GM21529 (cell line): Measurements from ENCODE around the gene TRAPPC8.
"Not testable (repeated sequence)": the region's sequence is repeated elsewhere in the genome, so short reads cannot be mapped to it uniquely, and the experiment has no call there.

Experiments
- ATAC-seq: cut with Tn5 transposase; IDR thresholded peaks from one replicate; pipeline ENCODE4 v1.9.1; 2021; ENCODE audit not compliant: unreplicated experiment

The TRAPPC8 gene

DNA sequence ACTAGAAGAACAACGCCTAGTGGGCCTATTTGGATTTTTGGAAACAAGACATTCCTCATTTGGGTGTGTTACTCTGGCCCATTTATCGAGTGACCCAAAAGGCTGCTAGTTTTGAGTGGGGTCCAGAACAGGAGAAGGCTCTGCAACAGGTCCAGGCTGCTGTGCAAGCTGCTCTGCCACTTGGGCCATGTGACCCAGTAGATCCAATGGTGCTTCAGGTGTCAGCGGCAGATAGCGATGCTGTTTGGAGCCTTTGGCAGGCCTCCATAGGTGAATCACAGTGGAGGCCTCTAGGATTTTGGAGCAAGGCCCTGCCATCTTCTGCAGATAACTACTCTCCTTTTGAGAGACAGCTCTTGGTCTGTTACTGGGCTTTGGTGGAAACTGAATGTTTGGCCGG lies 143.7 kb downstream of the TRAPPC8 start:
- ATAC-seq, result not testable (repeated sequence)

DNA sequence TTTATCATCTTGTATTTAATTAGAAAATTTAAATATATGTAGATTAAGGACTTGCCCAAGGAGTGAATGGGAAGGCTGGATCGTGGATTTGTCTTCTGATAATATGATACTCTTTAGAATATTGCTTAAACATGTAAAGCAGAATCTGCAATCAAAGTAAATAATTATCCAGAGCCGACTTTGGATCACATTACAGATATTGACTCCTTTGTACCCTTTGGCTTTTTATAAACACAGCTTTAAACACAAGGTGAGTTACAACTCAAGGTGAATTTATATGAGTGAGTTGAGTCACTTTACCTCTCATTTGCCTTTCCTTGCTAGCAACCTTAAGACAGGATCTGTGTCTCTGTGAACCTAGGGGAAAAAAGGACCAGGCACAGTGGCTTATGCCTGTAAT lies 144.5 kb downstream of the TRAPPC8 start:
- ATAC-seq, result no peak

DNA sequence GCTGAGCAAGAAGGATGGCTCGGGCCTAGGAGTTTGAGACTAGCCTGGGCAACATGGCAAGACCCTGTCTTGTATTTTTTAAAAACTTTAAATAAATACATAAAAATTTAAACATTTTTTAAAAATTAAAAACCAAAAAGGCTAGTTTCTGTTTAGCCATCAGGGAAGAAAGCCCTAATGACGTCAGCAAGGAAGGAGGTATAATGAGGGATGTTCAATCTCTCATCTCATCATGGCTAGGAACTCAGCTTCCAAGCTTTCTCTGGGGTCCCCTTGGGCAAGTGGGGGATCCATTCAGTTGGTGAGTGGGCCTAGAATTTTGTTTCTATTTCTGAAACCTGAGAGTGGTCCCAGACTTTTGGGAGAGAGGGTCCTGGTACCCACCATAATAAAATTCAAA lies 147.2 kb downstream of the TRAPPC8 start:
- no peak for ATAC-seq

DNA sequence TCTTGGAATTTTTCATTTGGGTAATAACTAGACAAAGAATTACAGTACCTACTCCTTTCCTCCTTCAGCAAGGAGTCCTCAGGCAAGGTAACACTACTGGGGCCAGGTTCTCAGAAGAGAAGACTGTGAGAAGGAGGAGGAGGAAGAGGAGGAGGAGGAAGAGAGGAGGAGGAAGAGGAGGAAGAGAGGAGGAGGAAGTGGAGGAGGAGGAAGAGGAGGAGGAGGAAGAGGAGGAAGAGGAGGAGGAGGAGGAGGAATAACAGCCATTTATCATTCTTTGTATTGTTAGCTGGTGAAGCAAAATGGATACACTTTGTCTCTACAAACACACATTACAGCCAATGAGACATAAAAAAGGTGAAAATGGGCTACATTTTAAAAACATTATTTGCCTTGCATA lies 149.4 kb downstream of the TRAPPC8 start:
- no peak for ATAC-seq

DNA sequence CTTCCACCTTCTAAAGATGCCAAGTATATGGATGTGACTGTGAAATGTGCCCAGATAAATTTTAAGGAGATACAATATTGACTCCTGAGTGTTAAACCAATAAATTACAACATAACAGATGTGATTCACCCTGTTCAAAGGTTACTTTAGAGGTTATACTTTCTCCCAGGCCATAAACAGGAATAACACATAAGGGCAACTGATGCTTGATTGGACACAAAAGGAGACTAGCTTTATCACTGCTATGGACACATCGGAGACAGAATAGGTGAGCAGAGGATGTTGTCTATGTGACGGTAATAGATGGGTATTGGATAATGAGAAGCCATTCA lies 150.4 kb downstream of the TRAPPC8 start:
- no peak for ATAC-seq

DNA sequence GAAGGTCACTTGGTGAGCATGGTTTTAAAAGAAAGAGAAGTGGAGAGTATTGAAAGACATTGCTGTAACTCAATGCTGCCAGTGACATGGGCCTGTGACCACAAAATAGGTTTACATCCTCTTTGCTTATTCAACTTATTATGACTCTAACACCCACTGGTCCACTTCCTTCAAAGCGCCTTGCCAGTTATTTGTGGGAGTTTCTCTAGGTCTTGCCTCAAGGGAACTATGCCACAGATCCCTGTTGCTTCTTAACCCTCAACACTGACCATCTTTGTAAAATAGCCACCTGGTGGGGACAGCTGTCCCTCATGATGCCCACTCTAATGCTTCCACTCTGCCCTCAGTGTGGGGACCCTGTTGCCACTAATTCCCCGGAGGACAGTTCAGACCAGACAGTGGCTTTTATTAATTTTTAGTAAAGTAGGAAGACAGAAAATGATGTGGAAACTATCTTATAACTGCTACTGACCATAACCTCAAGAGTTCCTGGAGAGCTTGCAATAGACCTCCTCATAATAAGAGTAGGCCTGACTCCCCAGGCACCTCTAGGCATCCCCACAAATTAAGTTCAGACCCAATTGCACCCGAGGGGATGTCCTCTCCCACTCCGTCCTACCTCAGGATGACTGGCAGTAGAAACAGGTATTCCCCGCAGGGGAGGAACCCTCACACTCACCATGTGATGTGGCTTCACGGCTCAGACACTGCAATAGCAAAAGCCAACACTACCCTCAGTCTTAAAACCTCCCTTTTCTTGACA lies 150.9 kb downstream of the TRAPPC8 start:
- peak; percentile 96 for ATAC-seq

DNA sequence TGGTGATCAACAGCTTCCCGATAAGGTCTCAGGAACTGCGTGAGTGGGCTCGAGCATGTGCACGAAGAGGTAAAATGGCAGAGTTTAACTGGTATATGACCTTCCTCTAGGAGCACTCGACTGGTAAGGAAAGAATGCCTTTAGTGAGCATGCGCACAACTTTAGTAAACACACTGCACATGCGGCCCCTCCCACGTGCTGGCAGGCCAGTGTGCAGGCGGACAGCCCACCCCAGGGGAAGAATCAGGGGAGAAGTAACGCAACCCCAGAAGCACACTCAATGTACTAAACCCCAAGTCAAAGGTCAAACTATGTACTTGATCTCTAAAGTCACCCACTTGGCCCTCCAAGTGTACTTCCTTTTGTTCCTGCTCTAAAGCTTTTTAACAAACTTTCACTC lies 153.5 kb downstream of the TRAPPC8 start:
- no peak for ATAC-seq

DNA sequence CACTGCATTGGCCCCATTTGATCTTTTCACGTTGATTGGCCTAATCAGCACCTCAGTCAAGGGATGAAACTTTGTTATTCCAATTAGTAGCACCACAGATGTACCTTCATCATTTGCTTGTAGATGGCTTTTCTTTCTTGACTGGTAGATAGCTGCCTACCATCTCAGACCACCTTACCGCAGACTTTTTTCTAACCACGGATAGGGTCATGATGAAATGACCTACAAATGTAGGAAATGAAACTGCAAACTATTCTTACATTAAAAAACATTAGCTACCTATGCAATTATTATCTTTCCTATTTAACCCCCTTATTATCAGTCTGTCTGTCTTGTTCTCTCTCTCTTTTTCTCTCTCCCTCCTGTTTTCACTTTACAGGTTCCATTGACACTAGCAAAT lies 159.9 kb downstream of the TRAPPC8 start:
- no peak for ATAC-seq
